Ureter (tissue), 1 donor: ENCODE data around the gene FKTN. TPM values are rescaled to one million over a fixed set of nuclear protein-coding genes. Genes with fewer than 3 reads are reported as not detected.

Experiments
- DNase-seq: peaks from one replicate; pipeline ENCODE4 v3.0.0-alpha.2; 2020; ENCODE audit warnings: low spot score
- total RNA-seq: library from RNA; stranded (reverse); gene quantifications from one replicate; pipeline ENCODE4 v1.2.4, GENCODE V29; 2023
- donor health status: DM: yes; HTN: yes; CAD: no.

FKTN gene
- total RNA-seq, 1 donor from 2014 or later: 33.7 TPM

DNA sequence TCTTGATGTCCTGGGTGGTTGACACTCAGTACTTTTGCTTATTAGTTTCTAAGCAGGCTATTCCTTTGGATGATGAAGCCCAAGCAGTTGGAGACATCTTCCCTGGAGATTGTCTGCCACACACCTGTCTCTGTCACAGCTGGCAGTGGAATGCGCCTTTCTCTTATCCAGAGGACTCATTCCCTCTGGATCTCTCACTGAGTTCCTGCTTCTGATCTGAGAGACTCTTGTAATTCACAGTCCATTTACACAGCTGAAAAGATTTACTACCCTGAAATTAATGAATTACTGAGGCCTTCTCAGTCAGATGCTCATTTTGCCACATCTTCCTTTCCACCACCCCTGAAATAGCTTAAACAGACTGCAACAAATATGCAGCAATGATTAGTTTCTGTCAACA lies 120.2 kb downstream of the FKTN start:
- no peak for DNase-seq

DNA sequence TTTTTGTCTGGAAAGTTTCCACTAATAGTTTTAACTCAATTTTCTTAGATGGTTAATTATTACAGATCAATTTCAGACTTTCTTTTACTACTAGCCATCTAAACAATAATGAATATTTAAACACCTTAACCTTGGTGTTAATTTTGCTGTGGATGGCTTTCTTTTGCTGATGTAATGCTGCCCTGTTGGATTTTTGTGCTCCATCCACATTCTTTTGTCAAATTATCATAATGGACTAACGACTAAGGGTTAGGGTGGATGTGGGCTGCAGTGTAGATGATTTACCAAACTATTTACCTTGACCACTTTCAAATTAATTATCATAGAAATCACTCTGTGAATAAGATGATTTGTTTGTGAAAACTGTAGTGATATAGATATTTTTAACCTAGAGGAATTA lies 120.8 kb downstream of the FKTN start:
- DNase-seq: no peak

DNA sequence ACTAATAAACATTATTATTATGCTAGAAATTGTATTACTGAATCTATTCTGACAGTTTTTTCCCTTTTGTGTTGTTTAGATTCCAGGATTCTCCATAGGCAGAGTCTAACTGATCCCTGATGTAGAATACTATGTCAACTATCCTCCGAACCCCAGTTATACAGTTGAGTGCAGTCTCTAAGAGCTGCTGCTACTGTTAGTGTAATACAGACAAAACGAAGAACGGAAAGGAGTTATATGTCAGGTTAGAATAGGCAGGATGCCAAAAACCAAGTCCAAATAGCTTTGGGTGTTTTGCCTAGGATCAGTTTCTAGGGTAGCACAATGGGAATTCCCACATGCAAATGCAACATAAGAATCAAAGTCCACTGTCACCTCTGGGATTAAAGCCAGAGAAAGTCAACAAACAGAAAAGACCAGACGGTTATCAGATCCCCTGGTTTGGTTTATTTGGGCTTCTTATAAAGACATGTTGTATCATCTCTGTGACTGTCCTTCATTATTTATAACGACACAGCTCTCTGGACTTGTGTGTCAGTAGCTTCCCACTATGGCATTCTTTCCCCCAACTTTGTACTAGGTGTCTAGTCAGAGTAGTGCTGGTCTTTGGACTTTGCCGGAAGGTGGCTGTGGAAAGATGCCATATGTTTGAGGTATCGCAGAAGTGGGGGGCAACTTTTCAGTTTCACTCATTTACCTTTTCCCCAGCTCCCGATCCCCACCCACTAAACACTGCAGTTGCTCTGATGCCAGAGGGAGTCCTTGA lies 121.5 kb downstream of the FKTN start:
- DNase-seq: no peak

DNA sequence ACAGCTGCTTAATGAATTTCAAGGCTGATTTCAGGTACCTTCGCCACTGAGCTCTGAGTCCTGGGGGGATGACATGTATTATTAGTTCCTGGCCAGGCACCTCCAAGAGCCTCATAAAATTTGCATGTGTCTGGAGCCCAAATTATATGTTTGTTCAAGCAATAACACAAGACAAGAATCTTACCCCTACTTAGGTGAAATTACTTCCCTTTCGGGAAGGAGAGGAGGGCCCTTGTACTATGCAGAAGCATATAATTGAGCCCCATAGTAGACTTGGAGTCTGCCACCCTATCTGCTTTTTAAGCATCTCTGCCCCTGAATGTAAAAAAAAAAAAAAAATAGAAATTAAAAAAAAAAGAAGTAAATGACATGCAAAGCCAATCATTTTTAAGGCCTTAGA lies 123.4 kb downstream of the FKTN start:
- DNase-seq: no peak

DNA sequence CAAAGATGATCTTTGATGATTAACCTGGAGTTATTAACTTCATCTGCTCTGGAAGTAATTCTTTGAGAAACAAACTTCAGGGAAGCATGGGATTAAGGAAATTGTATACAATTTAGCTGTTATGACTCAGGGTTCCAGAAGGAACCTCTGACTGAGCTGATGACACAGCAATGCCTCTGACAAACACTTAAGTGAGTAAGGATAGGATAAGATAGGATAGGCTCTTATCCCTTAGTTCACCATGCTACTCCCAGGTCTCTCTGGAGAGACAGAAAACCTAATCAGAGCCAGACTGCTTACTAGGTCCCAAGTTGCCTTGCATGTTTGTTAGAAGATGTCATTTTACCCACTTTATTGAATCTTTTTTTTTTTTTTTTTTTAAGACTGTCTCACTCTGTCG lies 123.8 kb downstream of the FKTN start:
- no peak for DNase-seq

DNA sequence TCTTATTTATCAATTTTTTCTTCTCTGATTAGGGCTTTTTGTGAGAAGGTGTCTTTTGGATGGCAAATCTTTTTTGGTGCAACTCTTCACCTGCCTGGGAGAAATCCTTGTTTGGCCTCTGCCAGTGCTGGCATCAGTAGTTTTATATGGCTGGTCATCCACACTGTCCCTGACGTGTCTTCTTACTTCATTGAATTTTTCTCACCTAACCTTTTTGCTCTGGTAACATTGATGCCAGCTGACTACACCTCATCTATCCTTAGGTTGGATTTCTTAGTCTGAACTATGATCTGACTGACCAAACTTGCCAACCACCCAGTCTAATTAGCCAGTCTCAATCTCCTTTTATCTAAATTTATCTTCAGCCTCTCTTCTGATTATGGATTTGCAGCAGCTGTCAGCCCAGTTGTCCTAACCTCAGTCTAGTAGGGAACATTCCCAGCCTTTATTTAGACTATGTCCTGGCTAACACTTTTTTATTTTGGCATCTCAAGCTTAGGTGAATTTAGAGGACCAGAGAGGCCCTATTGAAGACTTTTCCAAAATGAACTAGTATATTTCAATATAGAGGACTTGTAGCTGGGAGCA lies 125.9 kb downstream of the FKTN start:
- no peak for DNase-seq

DNA sequence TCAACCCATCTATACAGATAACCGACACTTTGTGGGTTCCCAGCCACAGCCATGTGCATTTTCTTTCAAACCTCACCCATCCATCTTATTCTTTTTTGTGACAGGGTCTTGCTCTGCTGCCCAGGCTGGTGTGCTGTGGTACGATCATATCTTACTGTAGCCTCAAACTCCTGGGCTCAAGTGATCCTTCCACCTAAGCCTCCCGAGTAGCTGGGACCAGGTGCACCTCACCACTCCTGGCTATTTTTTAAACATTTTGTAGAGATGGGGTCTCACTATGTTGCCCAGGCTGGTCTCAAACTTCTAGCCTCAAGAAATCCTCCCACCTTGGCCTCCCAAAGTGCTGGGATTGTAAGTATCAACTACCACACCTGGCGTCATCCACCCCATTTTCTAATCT lies 129.0 kb downstream of the FKTN start:
- DNase-seq: no peak

Other genes with a start within 250 kb of the FKTN start
- 5.0 TPM for gene FSD1L, start 110.1 kb upstream of the FKTN start, total RNA-seq
- not detected for gene TAL2, start 104.3 kb downstream of the FKTN start, total RNA-seq
- gene TMEM38B, start 136.4 kb downstream of the FKTN start, total RNA-seq: 11.1 TPM